Colonic mucosa (tissue), 4 donors: ENCODE data around the gene CTDP1. TPM values are rescaled to one million over a fixed set of nuclear protein-coding genes. Genes with fewer than 3 reads are reported as not detected.

Source experiments
- DNase-seq: peaks from one replicate; pipeline ENCODE4 v3.0.0-alpha.2; 2020
- H3K27ac ChIP-seq: fragments of 200-600 bp; one replicate; pipeline ENCODE4 v1.8.0; 2021
- H3K27me3 ChIP-seq: fragments of 200-600 bp; one replicate; pipeline ENCODE4 v1.8.0; 2021
- H3K36me3 ChIP-seq: fragments of 200-600 bp; one replicate; pipeline ENCODE4 v1.8.0; 2021
- H3K4me1 ChIP-seq: fragments of 200-600 bp; one replicate; pipeline ENCODE4 v1.8.0; 2021; ENCODE audit warnings: mild to moderate bottlenecking
- H3K4me3 ChIP-seq: fragments of 200-600 bp; one replicate; pipeline ENCODE4 v1.8.0; 2021
- H3K9ac ChIP-seq, 2 donors: one replicate each; pipeline ENCODE4 v1.7.0; 2013; ENCODE audit warnings: control low read depth in 2 of 2, low read depth in 2 of 2, low read length in 2 of 2
- H3K9me3 ChIP-seq: fragments of 200-600 bp; one replicate; pipeline ENCODE4 v1.8.0; 2021
- intact Hi-C: fragments of 100-400 bp; cut with DNase I; formaldehyde crosslinking; loops from one replicate; pipeline ENCODE4 v1.14.1; 2022
- total RNA-seq, 2 donors: library from RNA; stranded (reverse); fragmentation: NEBNext Ultra II Directional in 1 of 2; extraction: Animal tissue kit (Norgen Biotek cat#: 25700) in 1 of 2; gene quantifications; one replicate each; pipeline ENCODE4 v1.2.1, GENCODE V29; 2021
- TF ChIP-seq, protein P1 (sequence below): fragments of 200-600 bp; IDR thresholded peaks from one replicate; pipeline ENCODE4 v1.8.0; 2022; ENCODE audit warnings: antibody characterized with exemption, mild to moderate bottlenecking
- donor health status: healthy.
- donor health status: DM: no; HTN: no; CAD: no.
- donor health status: DM: no; HTN: no; CAD: no.

CTDP1 gene
- total RNA-seq, 2 donors from 2014 or later, result 34.7 to 36.9 TPM

DNA sequence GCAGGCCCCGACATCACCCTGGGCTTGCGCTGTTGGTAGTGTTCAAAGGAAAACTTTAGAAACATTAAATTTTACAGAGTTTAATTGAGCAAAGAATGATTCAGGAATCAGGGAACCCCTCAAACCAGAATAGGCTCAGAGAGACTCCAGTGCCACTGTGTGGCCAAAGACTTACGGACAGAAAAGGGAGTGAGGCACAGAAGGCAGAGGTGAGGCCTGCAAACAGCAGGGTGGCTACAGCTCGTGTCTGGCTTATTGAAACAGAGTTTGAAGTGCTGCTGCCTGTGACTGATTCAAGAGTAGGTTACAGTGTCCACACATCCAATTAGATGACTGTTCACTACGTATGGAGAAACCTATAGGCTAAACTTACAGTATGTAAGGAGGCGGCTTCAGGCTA, 2.4 kb upstream of the CTDP1 start:
- H3K4me1 ChIP-seq, result peaks cover 15% of the 10 kb centered on the region
- H3K27ac ChIP-seq, result no peak overlapping the region
- TF ChIP-seq, protein P1, sequence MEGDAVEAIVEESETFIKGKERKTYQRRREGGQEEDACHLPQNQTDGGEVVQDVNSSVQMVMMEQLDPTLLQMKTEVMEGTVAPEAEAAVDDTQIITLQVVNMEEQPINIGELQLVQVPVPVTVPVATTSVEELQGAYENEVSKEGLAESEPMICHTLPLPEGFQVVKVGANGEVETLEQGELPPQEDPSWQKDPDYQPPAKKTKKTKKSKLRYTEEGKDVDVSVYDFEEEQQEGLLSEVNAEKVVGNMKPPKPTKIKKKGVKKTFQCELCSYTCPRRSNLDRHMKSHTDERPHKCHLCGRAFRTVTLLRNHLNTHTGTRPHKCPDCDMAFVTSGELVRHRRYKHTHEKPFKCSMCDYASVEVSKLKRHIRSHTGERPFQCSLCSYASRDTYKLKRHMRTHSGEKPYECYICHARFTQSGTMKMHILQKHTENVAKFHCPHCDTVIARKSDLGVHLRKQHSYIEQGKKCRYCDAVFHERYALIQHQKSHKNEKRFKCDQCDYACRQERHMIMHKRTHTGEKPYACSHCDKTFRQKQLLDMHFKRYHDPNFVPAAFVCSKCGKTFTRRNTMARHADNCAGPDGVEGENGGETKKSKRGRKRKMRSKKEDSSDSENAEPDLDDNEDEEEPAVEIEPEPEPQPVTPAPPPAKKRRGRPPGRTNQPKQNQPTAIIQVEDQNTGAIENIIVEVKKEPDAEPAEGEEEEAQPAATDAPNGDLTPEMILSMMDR, result no peak
- intact Hi-C loops, result no loop called here
- H3K27me3 ChIP-seq, result no peaks in the 10 kb centered on the region
- no peak for DNase-seq
- no peaks in the 10 kb centered on the region for H3K9me3 ChIP-seq
- no peaks in the 10 kb centered on the region for H3K36me3 ChIP-seq
- H3K4me3 ChIP-seq, result no peak overlapping the region
- H3K9ac ChIP-seq, result no peak overlapping the region

DNA sequence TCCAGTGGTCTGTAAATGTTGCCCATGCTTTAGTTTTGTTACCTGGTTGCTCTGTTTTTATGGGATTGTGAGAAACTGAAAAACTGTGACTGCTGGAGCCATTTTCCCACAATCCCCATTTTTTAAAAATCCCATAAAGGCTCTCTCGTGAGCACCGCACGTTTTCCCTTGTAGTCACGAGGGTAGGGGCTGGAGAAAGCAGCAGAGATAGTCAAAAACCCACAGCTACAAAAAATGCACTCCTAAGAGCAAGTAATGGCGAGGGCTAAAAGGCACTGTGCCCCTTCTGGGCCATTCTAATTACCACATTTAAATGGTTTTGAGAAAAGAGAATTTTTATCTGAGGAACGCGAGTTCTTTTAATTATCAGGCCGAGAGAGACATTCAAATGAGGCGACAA, 1.8 kb upstream of the CTDP1 start:
- H3K9ac ChIP-seq, result peak overlapping the region in 1 of 2 donors; percentile 83
- no peak for DNase-seq
- TF ChIP-seq, protein P1, result no peak
- H3K27ac ChIP-seq, result no peak overlapping the region
- H3K4me3 ChIP-seq, result no peak overlapping the region
- H3K9me3 ChIP-seq, result no peaks in the 10 kb centered on the region
- peaks cover 21% of the 10 kb centered on the region for H3K4me1 ChIP-seq
- H3K36me3 ChIP-seq, result no peaks in the 10 kb centered on the region
- intact Hi-C loops, result no loop called here
- no peaks in the 10 kb centered on the region for H3K27me3 ChIP-seq

DNA sequence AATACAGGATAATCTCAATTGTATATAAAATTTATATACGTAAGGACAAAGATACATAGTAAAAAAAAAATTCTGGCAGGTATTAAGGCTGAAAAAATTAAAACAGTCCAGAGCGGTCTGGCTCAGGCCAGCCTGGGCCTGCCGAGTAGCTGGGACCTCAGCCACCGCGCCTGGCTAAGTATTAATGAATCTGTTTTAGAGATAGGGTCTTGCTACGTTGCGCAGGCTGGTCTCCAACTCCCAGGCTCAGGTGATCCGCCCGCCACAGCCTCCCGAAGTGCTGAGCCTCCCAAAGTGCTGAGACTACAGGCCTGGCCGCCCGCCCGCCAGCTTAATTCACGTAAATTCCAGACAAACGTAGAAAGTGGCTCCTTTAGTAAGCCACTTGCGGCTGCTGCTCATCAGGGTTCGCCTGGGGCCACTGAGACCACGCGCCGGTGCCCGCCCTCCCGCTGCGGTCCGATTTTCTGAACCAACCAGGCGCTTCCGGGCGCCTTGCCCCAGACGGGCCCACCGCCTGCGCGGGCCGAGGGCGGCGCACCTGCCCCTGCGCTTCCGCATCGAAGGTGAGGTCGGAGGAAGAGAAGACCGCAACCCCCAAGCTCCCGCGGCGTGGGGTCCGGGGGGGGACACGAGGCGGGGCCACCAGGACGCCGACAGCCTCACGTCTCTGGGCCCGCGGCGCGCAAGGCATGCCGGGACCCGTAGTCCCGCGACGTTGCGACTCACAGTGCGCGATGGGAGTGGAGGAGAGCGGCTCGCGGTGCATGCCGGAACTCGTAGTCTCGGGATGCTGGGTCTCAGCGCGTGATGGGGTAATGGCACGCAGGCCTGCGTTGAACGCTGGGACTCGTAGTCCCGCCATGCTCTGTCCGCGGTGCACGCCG, 695 bp upstream of the CTDP1 start:
- Histone ChIP-seq H3K4me1 (peaks cover 22% of the 10 kb centered on the region), H3K27me3 (no peaks in the 10 kb centered on the region), H3K9ac (peak overlapping the region; percentile 83 to 88), H3K4me3 (peak overlapping the region; percentile 99), H3K36me3 (no peaks in the 10 kb centered on the region), H3K9me3 (no peaks in the 10 kb centered on the region), H3K27ac (peak overlapping the region; percentile 85)
- TF ChIP-seq, protein P1, result no peak
- DNase-seq, result peak; percentile 98
- intact Hi-C loops, result no loop called here

DNA sequence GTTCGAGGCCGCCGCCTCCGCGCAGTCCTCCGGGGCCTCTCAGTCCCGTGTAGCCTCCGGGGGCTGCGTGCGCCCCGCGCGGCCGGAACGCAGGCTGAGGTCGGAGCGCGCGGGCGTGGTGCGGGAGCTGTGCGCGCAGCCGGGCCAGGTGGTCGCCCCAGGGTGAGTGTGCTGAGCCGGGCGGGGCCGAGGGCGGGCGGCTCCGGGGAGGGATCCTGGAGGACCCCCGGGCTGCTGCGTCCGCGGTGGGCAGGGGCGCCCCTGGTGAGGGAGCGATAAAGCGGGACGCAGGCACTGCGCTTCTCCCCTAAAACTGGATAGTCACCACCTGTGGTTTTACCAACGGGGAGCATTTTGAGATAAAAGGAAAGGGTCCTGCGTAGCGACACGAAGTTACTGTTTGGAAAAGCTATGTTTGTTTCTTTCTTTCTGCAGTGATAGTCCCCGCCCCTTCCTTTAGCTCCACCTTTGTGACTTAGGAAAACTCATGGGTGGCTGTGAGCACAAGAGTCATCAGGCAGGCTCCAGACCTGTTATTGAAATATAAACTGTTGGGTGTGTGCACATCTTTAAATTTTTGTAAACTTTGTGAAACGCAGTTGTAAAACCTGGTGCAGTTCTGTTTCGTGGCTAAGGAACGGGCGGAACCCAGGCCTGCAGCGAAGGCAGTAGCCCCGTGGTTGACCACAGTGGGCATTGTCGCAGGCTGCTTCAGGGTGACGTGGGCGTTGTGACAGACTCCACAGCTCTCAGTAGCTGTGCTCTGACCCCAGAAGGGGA, 687 bp downstream of the CTDP1 start:
- intact Hi-C loops, result loop anchor here (5.0 kb wide), 1 partner anchor 613 kb away; the partner anchor contains the start of gene ATP9B
- DNase-seq, result peak; percentile 78
- Histone ChIP-seq H3K9ac (peak overlapping the region; percentile 83 to 85), H3K36me3 (no peaks in the 10 kb centered on the region), H3K4me3 (peak overlapping the region; percentile 99), H3K9me3 (no peaks in the 10 kb centered on the region), H3K27me3 (no peaks in the 10 kb centered on the region), H3K27ac (peak overlapping the region; percentile 85), H3K4me1 (peaks cover 22% of the 10 kb centered on the region)
- TF ChIP-seq, protein P1, result no peak

DNA sequence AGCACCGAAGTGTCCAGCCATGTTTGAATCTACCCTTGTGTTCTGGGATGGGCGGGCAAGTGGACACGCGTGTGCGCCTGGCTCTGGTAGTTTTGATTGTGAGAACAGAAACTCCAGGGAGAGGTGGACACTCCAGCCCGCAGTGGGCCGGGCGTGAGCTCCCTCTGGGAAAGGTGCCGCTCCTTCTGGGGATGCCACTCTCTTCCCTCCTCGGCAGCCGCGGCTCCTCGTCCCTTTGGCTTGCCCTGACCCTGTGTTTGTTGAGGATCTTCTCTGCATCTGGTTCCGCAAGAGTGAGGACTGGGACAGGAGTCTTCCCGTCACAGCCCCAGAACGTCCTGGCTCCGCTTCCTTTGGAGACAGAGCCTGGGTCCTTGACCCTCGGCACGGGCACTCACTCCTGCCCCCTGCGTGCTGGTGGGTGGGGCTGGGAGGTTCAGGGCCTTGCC, 1.3 kb downstream of the CTDP1 start:
- Histone ChIP-seq H3K27ac (peak overlapping the region; percentile 85), H3K4me3 (peak overlapping the region; percentile 99), H3K4me1 (peaks cover 22% of the 10 kb centered on the region), H3K9ac (peak overlapping the region; percentile 83 to 85), H3K9me3 (no peaks in the 10 kb centered on the region), H3K27me3 (no peaks in the 10 kb centered on the region), H3K36me3 (no peaks in the 10 kb centered on the region)
- intact Hi-C loops, result loop anchor here (5.0 kb wide), 1 partner anchor 614 kb away; the partner anchor contains the start of gene ATP9B
- TF ChIP-seq, protein P1, result no peak
- peak; percentile 29 for DNase-seq
